ENCODE data around the gene ATXN1.
"Not testable (repeated sequence)": the region's sequence is repeated elsewhere in the genome, so short reads cannot be mapped to it uniquely, and the experiment has no call there.

Gene ATXN1

DNA sequence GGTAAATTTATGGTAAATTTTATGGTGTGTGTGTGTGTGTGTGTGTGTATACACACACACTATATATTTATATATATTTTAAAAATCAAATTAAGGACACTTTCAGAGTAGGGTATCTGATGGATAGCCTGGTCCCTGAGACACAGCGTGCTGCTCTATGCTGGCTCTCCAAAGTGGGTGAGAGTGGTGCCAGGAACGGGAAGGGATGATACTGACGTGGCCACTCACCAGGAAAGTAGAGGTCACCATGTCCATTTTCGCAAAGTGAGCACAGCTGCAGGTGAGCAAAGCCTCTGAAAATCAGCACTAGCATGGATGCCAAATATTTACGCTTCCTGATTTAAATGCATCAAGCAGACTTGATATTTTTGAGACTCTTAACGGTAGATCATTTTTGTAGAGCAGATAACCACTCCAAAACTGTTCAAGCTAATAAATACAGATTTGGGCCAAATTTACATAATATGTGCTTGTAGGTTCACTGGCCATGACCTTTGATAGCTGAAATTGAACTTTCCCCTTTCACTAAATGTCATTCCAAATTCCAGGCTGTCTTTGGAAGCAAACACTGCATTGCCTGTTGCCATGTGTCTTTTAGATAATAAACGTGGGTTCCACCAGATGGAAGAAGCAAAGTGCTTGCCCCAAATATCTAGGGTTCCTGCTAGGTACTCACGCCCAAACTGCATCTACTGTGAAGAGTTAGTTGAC is 116.6 kb downstream of the ATXN1 start:
- DNase-seq (ENCODE audit: low read depth, low spot score) = no peak

DNA sequence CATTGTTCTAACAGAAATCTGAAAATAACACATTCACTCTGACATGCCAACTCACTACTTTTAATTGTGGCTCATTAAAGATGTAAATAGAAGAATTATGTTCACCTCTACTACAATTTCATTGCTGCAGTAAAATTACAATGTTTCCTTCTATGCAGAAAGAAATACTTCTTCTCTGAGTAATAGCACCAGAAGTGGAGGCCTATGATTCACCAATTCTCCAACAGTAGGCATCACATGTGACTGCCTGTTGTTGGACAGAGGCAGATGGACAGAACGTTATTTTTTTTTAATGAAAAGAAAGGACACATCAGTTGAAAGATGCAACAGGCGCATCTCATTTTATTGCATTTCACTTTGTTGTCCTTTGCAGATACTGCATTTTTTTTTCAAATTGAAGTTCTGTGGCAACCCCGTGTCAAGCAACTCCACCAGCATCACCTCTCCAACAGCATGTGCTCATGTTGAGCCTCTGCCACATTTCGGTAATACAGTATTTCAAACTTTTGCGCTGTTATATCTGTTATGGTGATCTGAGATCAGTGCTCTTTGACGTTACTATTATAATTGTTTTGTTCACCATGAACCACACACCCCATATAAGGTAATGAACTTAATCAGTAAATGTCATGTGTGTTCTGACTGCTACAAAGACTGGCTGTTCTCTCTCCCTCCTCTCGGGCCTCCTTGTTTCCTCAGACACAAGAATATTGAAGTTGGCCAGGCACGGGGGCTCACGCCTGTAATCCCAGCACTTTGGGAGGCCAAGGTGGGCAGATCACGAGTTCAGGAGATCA is 121.4 kb downstream of the ATXN1 start:
- DNase-seq (ENCODE audit: low read depth, low spot score) = no peak

DNA sequence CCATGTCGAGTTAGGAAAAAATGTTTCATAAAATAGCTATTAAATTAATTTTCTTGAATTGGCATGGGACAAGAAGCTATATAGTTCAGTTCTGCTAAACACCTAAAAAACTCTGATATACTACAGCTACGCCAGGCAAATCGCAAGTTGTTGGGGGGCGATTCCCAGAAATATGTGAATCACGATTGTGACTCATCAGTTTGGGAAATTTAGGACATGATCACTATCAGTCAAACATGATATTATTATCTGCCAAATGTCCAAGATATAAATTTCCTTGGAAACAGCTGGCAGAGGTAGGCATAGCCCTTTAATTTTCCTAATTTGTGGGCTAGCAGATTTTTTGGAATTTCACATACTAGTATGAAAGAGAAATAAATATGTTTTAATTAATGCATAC is 123.6 kb downstream of the ATXN1 start:
- no peak for DNase-seq (ENCODE audit: low read depth, low spot score)

DNA sequence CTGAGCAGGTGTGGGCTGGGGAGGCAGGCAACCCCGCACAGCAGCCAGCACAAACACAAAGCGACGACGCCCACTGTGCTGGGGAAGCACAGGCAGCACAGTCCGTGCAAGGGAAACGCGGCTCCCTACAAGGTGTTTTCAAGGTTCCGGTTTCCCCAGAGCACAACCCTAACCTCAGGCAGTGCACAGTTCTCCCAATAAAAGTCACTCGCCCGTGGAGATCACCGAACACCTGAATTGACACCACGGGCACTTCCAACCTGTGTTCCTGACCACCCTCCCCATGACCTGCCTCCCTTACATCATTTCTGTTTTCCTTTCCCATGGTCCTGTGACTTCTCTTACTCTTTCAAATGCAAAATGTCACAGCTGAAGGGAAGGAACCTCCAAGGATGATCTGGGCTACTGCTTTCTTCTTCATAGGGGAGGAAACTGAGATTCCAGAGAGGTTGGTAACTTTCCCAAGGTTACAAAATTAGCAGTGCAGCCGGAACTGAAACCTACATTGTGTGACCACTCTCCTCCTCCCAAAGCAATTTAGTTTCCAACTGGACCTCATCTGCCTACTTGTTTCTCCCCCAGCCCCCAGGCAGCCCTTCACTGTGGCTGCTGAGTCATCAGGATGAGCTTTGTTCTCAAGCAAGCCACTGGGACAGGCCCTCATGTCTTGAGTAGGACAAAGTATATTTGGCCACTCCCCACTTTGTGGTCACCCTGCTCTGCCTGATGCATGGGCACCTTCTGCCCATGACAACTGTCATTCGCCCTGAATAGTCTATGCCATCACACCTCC is 125.3 kb downstream of the ATXN1 start:
- DNase-seq (ENCODE audit: low read depth, low spot score) = no peak

DNA sequence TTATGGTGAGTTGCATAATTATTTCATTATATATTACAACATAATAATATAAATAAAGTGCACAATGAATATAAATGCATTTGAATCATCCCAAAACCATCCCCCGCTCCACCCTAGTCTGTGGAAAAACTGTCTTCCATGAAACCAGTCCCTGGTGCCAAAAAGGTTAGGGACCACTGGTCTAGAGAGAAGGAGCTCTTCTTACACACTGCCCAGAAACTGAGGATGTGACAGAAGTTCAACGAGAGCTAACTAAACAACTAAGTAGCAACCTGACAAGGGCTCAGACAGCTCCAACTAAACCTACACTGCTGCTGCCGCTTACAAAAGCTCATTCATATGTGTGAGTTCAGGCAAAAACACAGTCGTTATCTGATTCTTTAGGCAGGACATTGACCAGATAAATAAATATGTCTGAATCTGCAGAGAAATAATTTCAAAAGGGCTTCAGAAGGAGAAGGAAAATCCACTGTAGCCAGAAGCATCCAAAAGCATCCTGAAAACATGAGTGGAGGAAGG is 125.9 kb downstream of the ATXN1 start:
- DNase-seq (ENCODE audit: low read depth, low spot score) = no peak

DNA sequence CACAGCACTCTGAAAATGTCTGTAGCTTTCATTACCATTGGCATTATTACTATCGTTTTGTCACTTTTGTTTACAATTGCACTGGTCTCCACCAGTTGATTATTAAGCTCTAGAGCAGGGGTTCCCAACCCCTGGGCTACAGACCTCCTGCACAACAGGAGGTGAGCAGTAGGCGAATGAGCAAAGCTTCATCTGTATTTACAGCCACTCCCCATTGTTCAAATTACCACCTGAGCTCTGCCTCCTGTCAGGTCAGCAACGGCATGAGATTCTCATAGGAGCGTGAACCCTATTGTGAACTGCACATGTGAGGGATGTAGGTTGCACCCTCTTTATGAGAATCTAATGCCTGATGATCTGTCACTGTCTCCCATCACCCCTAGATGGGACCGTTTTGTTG is 126.4 kb downstream of the ATXN1 start:
- DNase-seq (ENCODE audit: low read depth, low spot score) = no peak

DNA sequence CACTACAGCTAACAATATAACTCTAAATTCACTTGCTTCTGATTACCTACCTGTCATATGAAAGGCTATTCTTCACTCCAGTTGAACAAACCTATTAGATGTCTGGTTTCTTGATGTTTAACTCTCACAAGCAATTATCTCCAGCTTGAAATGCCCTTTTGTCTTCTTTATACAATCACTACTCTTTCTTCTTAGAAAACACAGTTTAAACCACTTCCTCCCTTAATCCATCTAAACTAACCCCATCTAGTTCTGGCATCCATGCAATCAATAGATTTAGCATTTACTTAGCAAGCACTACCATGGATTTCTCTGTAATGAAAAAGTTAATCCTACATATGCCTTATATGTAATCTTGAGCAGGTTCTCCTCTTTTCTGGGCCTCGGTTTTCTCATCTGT is 127.3 kb downstream of the ATXN1 start:
- no peak for DNase-seq (ENCODE audit: low read depth, low spot score)

DNA sequence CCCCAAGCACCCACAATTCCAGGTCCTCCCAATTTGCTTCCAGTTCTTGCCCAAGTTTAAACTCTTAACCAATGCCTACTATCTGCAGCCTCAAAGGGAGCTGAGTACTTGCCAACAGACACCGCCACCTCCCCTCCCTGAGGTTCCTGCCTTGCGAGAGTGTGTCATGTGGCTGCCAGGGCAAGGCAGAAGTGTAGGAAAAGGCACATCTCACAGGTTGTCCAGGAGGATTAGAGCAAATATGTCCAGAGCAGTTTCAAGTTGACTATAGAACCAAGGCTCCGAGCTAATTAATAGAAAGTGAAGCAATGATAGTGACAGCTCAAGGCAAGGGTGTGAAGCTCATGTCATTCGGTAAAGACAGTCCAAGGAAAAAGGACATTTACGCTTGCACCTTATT is 127.8 kb downstream of the ATXN1 start:
- no peak for DNase-seq (ENCODE audit: low read depth, low spot score)

DNA sequence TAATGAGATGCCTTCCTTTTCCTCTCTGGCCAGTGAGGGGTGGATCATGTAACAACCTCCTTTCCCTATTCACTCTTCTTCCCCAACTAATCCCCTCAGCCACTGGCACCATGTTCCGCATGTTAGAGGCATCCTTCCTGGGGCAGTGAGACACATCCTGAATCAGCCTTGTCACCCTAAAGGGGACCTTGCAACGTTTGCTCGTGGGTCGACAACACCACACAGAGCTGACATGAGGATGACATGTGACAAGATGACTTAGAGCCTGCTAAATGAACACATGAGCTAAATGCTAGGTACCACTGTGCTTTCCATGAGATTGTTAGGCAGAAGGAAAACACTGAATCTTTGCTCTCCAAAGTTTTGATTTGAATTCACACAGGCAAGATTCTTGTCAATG is 129.2 kb downstream of the ATXN1 start:
- no peak for DNase-seq (ENCODE audit: low read depth, low spot score)

DNA sequence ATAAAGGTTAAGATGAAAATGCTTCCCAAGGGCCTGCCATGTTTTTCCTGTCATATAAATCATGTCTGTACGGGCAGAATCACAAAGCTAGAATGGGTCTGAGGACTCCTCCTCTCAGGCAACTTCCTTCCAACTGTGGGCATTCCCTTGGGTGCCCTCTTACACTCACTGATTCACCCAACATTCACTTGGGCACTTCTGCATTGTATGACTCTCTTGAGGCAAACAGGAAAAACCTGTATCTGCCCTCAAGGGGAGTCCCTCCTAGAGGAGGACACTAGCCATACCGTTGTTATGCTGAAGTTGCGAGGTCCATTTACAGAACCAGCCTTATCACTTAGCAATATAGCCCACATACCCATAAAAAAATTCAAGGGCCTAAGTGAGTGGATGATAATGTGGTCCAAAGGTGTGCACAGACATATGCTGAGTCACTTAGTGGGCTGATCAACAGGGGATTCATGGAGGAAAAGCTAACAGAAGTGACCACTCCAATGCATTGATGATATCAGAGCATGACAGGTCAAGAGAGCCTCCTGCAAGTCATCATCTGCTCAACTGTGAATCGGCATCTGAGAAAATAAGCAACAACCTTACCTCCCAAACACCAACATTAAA is 131.1 kb downstream of the ATXN1 start:
- no peak for DNase-seq (ENCODE audit: low read depth, low spot score)

DNA sequence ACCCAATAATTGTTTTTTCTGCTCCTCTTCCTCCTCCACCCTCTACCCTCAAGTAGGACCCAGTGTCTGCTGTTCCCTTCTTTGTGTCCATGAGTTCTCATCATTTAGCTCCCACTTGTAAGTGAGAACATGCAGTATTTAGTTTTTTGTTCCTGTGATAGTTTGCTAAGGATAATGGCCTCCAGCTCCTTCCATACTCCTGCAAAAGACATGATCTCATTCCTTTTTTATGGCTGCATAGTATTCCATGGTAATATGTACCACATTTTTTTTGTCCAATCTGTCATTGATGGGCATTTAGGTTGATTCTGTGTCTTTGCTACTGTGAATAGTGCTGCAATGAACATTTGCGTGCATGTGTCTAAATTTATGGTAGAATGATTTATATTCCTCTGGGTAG is 132.7 kb downstream of the ATXN1 start:
- not testable (repeated sequence) for DNase-seq (ENCODE audit: low read depth, low spot score)

DNA sequence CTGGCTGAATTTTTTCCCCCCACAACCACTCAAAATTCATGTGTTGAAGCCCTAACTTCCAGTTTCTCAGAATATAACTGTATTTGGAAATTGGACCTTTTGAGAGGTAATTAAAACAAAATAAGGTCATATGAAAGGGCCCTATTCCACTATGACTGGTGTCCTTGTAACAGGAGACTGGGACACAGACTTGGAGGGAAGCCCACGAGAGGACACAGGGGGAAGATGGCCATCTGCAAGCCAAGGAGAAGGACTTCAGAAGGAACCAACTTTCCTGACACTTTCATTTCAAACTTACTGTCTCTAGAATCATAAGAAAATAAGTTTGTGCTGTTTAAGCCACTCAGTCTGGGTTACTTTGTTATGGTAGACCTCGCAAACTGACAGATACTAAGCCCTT is 134.6 kb downstream of the ATXN1 start:
- DNase-seq (ENCODE audit: low read depth, low spot score) = no peak

DNA sequence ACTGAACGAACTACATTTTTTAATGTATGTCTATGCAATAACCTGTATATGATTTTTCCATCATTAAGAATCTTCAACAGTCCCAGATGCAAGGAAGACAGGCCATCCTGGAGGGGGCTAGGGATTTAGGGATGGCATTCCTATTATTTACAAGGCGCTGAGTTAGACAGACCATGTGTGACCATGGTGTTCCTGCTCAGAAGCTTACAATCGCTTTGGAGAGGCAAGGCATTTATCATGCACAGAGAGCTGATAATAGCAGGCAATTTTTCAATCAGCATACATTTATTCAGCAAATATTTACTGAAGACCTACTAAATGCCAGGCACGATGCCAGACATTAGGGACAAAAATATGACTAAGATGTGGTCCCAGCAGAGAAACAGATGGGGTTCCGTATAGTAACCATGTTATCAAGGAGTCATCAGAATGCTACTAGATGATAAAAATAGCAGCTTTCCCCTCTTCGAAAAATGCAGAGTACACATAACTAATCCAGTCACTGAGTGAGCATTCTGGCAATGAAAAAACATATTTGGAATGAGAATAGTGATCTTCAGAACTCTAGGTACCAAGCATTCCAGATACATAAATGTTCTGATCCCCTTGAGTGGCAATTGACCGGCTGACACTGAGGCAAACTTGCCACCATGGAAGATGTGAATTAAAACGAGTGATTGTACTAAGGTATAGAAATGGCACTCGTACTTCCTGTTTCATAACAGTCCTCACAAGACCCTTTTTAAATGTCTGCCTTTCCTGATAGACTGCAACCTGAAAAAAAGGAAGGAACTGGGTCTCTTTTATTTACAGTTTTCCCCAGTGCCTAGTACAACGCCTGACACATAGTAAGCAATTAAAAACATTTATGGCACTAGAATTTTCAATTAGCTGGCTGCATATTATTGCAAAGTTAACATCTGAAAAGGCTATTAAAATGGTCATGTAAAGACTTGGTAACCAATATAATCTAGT is 135.7 kb downstream of the ATXN1 start:
- no peak for DNase-seq (ENCODE audit: low read depth, low spot score)

DNA sequence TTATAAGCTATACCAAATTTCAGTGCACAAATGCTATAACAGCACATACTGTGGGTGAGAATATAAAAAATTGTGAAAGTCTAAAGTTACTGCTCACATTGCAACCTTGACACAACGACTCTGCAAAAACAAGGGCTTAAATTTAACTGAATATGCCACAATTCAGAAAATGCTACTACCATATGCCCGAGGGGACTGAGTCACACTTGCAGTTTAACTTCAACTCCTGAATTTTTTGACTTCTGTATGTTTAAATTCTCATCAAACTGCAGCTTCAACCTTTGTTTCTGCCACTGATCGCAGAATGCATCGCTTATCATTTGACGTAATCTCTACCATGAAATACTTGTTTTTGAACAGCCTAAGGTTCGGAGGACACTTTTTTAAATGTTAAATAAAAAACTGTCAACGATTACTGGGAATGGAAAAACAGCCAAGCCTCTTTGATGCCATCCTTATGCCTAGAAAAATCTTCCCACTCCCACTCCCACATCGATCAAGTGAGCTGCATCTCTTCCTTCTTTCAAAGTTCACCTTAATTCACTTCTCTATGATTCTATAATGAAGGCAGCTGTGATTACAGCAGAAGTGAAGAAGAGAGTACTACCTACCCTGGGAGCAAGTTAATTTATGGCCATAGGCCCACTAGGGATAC is 136.5 kb downstream of the ATXN1 start:
- no peak for DNase-seq (ENCODE audit: low read depth, low spot score)

DNA sequence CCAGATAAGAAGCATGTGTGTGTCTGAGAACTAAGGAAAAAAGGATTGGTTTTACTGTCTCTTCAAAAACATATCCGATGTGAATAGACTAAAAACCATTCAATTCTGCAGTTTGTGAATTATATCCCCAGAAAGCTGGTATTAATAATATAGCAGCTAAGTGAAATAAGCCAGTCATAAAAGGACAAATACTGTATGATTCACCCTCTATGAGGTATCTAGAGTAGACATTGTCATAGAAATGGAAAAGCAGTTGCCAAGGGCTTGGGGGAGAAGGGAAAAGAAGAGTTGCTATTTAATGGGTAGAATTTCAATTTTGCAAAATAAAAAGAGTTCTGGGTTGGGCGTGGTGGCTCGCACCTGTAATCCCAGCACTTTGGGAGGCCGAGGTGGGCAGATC is 137.5 kb downstream of the ATXN1 start:
- DNase-seq (ENCODE audit: low read depth, low spot score) = no peak

DNA sequence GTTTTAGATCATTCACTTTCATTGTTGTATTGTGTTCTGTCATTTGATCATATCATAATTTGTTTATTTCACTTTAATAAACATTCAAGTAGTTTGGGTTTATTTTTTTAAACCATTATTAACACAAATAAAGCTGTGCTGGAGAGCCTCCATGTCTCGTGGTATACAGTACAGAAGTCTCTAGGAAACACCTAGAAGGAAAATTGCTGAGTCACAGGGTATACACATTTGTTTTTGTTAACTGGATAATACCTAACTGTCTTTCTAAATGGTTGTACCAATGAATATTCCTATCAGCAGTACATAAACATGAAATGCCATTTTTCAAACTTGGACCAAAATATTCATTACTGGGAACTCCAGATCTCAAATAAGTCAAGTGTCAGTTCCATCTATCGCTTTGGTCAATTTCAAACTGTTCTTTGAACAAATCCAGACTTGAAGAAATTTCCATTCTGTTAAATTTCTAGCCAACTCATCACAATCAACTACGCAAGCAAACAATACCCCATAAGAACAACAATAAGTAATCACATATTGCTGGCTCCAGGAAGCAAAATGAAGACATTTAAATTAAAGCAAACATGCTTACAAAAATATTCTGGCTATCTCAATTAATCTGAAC is 138.1 kb downstream of the ATXN1 start:
- no peak for DNase-seq (ENCODE audit: low read depth, low spot score)

DNA sequence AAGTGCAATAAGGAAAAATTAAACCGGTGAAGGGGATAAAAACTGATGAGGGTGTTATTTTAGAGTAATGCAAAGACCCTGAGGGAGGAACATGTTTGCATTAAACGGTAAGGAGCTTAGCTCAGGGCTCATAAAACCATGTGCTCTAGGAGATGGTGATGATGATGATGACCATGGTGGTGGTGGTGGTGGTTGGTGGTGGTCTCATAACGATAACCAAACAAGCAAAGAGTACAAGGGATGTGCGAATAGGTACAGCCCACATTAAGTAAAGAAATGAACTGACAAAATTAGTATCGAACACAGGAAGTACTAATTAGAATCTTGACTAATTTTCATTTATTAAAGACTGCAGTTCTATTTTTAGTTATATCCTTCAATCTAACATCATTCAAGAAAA is 139.1 kb downstream of the ATXN1 start:
- DNase-seq (ENCODE audit: low read depth, low spot score) = no peak

DNA sequence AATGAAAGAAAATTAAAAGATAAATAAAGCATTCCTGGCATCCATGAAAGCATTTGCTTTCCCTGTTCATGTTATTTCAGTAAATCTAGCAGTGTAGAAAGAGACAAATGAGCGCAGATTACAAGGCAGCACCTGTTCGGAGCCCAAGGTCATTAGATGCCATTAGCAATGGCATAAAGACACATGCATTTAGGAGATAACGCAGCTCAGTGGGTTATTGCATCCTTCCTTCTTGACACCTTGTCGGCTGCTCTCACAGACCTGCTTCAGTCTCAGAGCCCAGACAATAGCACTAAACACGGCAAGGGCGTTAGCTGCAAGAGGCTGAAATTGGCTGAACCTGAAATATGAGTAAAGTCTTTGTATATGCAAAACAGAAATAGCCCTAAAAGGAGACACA is 140.3 kb downstream of the ATXN1 start:
- no peak for DNase-seq (ENCODE audit: low read depth, low spot score)

DNA sequence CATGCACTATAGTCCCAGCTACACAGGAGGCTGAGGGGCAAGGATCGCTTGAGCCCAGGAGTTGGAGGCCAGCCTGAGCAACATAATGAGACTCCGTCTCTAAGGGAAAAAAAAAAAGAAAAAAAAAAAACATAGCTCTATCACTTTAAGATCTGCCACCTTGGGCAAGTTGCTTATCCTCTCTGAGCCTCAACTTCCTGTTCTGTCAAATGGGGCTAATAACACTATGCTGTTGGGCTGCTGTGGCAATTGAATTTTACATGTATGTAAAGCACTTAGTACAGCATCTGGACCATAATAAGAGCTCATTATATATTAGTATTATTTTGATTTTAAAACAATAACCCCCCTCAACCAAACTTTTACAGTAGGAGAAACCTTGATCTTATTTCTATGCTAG is 141.5 kb downstream of the ATXN1 start:
- no peak for DNase-seq (ENCODE audit: low read depth, low spot score)

DNA sequence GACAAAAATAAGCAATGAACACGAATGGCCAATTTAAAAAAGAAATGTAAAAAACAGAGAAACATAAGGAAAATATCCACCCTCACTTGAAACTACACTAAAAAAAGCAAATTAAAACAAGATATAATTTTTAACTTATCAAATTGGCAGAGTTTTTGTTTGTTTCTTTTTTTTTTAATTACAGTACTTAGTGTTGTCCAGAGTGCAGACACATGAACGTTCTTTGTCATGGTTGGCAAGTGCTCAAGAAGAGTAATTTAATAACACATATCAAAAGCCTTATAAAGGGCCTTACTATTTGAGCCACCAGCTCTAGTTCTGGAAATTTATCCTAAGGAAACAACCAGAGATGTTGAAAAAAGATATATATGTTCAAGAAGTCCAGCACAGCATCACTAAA is 142.3 kb downstream of the ATXN1 start:
- DNase-seq (ENCODE audit: low read depth, low spot score) = no peak

Data from iPS DF 19.7 (cell line).